Measurements from ENCODE around the gene HCFC1.
A peak's percentile ranks its signal among the peaks of the same experiment; 100 is the strongest.

The HCFC1 gene

GRCh38 chrX:153971450-153972367 lies at the start of gene HCFC1:
TSS of gene HCFC1 (minus strand) at chrX:153971818. CDS start at chrX:153970840, 978 bp downstream.
- peak; percentile 81 for DNase-seq (ENCODE audit: low read depth)

- DNase-seq (ENCODE audit: low read depth) = no peak
Measured at GRCh38 chrX:154021131-154021611, 49.6 kb upstream of the HCFC1 start.

- DNase-seq (ENCODE audit: low read depth) = no peak
Measured at GRCh38 chrX:154020536-154021115, 49.0 kb upstream of the HCFC1 start.

GRCh38 chrX:154019633-154020528 lies 48.3 kb upstream of the HCFC1 start, which contains the start of gene IRAK1:
TSS of gene IRAK1 (minus strand) at chrX:154019902. CDS start at chrX:154019812, 90 bp downstream.
- peak; percentile 62 for DNase-seq (ENCODE audit: low read depth)

GRCh38 chrX:154019061-154019621 lies 47.5 kb upstream of the HCFC1 start:
- DNase-seq (ENCODE audit: low read depth) = no peak

GRCh38 chrX:154018518-154019060 lies 47.0 kb upstream of the HCFC1 start:
- no peak for DNase-seq (ENCODE audit: low read depth)

- DNase-seq (ENCODE audit: low read depth) = no peak
Measured at GRCh38 chrX:154017766-154018517, 46.3 kb upstream of the HCFC1 start.

GRCh38 chrX:154016366-154017076 lies 44.9 kb upstream of the HCFC1 start:
- DNase-seq (ENCODE audit: low read depth) = no peak

- DNase-seq (ENCODE audit: low read depth) = no peak
Measured at GRCh38 chrX:154015581-154016264, 44.1 kb upstream of the HCFC1 start.

GRCh38 chrX:154014429-154015380 lies 43.1 kb upstream of the HCFC1 start:
- DNase-seq (ENCODE audit: low read depth) = no peak

GRCh38 chrX:154013614-154014360 lies 42.2 kb upstream of the HCFC1 start:
- peak; percentile 35 for DNase-seq (ENCODE audit: low read depth)

GRCh38 chrX:154013001-154013421 lies 41.4 kb upstream of the HCFC1 start:
- DNase-seq (ENCODE audit: low read depth) = no peak

GRCh38 chrX:154012336-154012991 lies 40.8 kb upstream of the HCFC1 start:
- no peak for DNase-seq (ENCODE audit: low read depth)

- no peak for DNase-seq (ENCODE audit: low read depth)
Measured at GRCh38 chrX:154011376-154012335, 40.0 kb upstream of the HCFC1 start.

- no peak for DNase-seq (ENCODE audit: low read depth)
Measured at GRCh38 chrX:154010330-154011087, 38.9 kb upstream of the HCFC1 start.

All from activated T-cell treated with anti-CD3 and anti-CD28 coated beads for 48 hours (primary cell).